Endothelial cell of umbilical vein (primary cell): ENCODE results near the gene CEP170.

Experiments used
- POLR2AphosphoS5 ChIP-seq: IDR thresholded peaks from 2 replicates; pipeline ENCODE4 v1.6.1; 2012; ENCODE audit warnings: low read depth, mild to moderate bottlenecking, control low read depth, low read length, moderate library complexity; ENCODE audit not compliant: insufficient read depth
- TF ChIP-seq, protein P1 (sequence below), 2 donors: IDR thresholded peaks; 1 replicate in 1 of 2; 2 replicates in 1 of 2; pipeline ENCODE4 v1.5.1; 2011; ENCODE audit warnings: low read length in 2 of 2, mild to moderate bottlenecking in 2 of 2, moderate library complexity in 2 of 2, control low read depth in 1 of 2, inconsistent platforms in 1 of 2, low read depth in 1 of 2; ENCODE audit not compliant: insufficient read depth in 1 of 2; ENCODE audit errors: extremely low read depth in 1 of 2

DNA sequence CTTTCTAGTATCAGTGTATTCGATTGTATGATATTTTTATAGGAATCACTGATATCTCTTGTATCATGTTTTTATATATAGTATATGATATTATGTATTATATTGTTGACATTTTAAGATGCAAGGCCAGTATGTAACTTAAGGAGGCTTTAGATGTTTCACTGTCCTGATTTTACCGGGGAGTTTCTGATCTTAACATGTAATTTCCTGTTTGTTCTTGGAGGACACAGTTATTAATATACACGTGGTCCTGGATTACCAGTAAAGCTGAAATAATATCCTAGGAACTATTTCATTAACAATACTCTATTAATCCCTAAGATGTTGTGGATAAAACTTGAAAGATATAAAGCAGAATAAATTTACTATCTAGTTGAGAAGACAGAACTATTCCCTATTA is 20.2 kb upstream of the CEP170 start:
- TF ChIP-seq, protein P1, sequence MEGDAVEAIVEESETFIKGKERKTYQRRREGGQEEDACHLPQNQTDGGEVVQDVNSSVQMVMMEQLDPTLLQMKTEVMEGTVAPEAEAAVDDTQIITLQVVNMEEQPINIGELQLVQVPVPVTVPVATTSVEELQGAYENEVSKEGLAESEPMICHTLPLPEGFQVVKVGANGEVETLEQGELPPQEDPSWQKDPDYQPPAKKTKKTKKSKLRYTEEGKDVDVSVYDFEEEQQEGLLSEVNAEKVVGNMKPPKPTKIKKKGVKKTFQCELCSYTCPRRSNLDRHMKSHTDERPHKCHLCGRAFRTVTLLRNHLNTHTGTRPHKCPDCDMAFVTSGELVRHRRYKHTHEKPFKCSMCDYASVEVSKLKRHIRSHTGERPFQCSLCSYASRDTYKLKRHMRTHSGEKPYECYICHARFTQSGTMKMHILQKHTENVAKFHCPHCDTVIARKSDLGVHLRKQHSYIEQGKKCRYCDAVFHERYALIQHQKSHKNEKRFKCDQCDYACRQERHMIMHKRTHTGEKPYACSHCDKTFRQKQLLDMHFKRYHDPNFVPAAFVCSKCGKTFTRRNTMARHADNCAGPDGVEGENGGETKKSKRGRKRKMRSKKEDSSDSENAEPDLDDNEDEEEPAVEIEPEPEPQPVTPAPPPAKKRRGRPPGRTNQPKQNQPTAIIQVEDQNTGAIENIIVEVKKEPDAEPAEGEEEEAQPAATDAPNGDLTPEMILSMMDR (IDR thresholded peaks at IDR 0.05; ENCODE audit: extremely low read depth in 1 of 2, insufficient read depth in 1 of 2, low read depth in 1 of 2, low read length in 2 of 2): no peak
- TF ChIP-seq POLR2AphosphoS5: no peak
